B cell (primary cell): ENCODE measurements around the gene CACNA1H. TPM values are rescaled to one million over a fixed set of nuclear protein-coding genes. Genes with fewer than 3 reads are reported as not detected.

Experiments
- ATAC-seq: fragments of 200-7000 bp; cut with Tn5 transposase; one replicate; pipeline ENCODE4 v1.10.0; 2021; ENCODE audit warnings: low read depth, mild to moderate bottlenecking, moderate number of reproducible peaks, moderate library complexity
- CTCF ChIA-PET: fragments of 350-600 bp; sonication (Branson Sonifier 250); formaldehyde crosslinking; loops from one replicate; lab custom pipeline; 2021; ENCODE audit warnings: antibody characterized with exemption, inconsistent platforms; lab: Charles Lee
- POLR2A ChIA-PET: fragments of 350-600 bp; sonication (Branson Sonifier 250); formaldehyde crosslinking; loops from one replicate; lab custom pipeline; 2021; ENCODE audit warnings: antibody characterized with exemption; lab: Charles Lee
- DNase-seq: peaks from one replicate; pipeline ENCODE4 v3.0.0; 2013
- H2AFZ ChIP-seq: 2 replicates; pipeline ENCODE4 v1.6.1; 2012; ENCODE audit warnings: mild to moderate bottlenecking, low read depth, low read length; ENCODE audit not compliant: insufficient read depth, poor library complexity, severe bottlenecking
- H3K27ac ChIP-seq, 2 donors: 1 replicate in 1 of 2; 2 replicates in 1 of 2; pipeline ENCODE4 v1.5.1; 2012 to 2013; ENCODE audit warnings: low read length in 2 of 2, mild to moderate bottlenecking in 2 of 2, moderate library complexity in 1 of 2
- H3K27me3 ChIP-seq, 4 experiments: fragments of 200-600 bp in 1 of 4; sonication (generic) in 1 of 4; replicated peaks in 1 of 4; 1 replicate in 2 of 4; 2 replicates in 2 of 4; pipeline versions ENCODE4 v1.6.1 to v1.7.0; 2013 to 2016; ENCODE audit warnings: low read length in 3 of 4, mild to moderate bottlenecking in 2 of 4, mixed read lengths in 1 of 4, moderate library complexity in 1 of 4; ENCODE audit not compliant: insufficient read depth in 4 of 4, control insufficient read depth in 3 of 4; ENCODE audit errors: control extremely low read depth in 1 of 4
- H3K36me3 ChIP-seq, 2 experiments: replicated peaks in 1 of 2; 1 replicate in 1 of 2; 2 replicates in 1 of 2; pipeline versions ENCODE4 v1.6.1 to v1.7.1; 2013; ENCODE audit warnings: low read length in 1 of 2; ENCODE audit not compliant: insufficient read depth in 2 of 2, control insufficient read depth in 1 of 2; ENCODE audit errors: control extremely low read depth in 1 of 2, extremely low read depth in 1 of 2
- H3K4me1 ChIP-seq, 2 donors: fragments of 200-600 bp in 1 of 2; sonication (generic) in 1 of 2; 1 replicate in 1 of 2; 2 replicates in 1 of 2; pipeline versions ENCODE4 v1.5.1 to v1.6.1; 2013 to 2017; ENCODE audit warnings: low read length in 2 of 2; ENCODE audit not compliant: control insufficient read depth in 2 of 2, insufficient read depth in 2 of 2
- H3K4me2 ChIP-seq: replicated peaks from 2 replicates; pipeline ENCODE3; 2012; ENCODE audit warnings: mild to moderate bottlenecking, low read depth, low read length; ENCODE audit not compliant: poor library complexity, severe bottlenecking
- H3K4me3 ChIP-seq, 5 experiments: fragments of 200-600 bp in 1 of 5; sonication (generic) in 1 of 5; 1 replicate in 3 of 5; 2 replicates in 2 of 5; pipeline versions ENCODE4 v1.5.1 to v1.7.0; 2011 to 2016; ENCODE audit warnings: low read length in 4 of 5, mild to moderate bottlenecking in 4 of 5, low read depth in 2 of 5, control low read depth in 1 of 5, moderate library complexity in 1 of 5; ENCODE audit not compliant: insufficient read depth in 1 of 5; ENCODE audit errors: control extremely low read depth in 1 of 5, extremely low read depth in 1 of 5
- H3K79me2 ChIP-seq: fragments of 200-600 bp; sonication (generic); one replicate; pipeline ENCODE4 v1.6.0; 2016; ENCODE audit warnings: low read length; ENCODE audit not compliant: control insufficient read depth, insufficient read depth
- H3K9ac ChIP-seq: fragments of 200-600 bp; sonication (generic); 2 replicates; pipeline ENCODE4 v1.6.1; 2017; ENCODE audit warnings: mild to moderate bottlenecking, low read length, moderate library complexity
- H3K9me3 ChIP-seq, 3 donors: one replicate each; pipeline versions ENCODE4 v1.6.1 to v1.7.1; 2013; ENCODE audit warnings: low read length in 2 of 3; ENCODE audit not compliant: control insufficient read depth in 2 of 3, insufficient read depth in 1 of 3; ENCODE audit errors: control extremely low read depth in 1 of 3
- H4K20me1 ChIP-seq: 2 replicates; pipeline ENCODE4 v1.6.0; 2012; ENCODE audit warnings: mild to moderate bottlenecking, low read length; ENCODE audit not compliant: insufficient read depth, control insufficient read depth, poor library complexity, severe bottlenecking
- H3K27ac Mint-ChIP-seq: one replicate; pipeline ENCODE4 v1.8.0; 2021; ENCODE audit warnings: mixed read lengths
- H3K27me3 Mint-ChIP-seq: one replicate; pipeline ENCODE4 v1.8.0; 2021; ENCODE audit warnings: mixed read lengths
- H3K4me1 Mint-ChIP-seq: one replicate; pipeline ENCODE4 v1.8.0; 2021; ENCODE audit warnings: mixed read lengths
- H3K4me3 Mint-ChIP-seq: one replicate; pipeline ENCODE4 v1.8.0; 2021; ENCODE audit warnings: mixed read lengths
- H3K9me3 Mint-ChIP-seq: one replicate; pipeline ENCODE4 v1.8.0; 2022; ENCODE audit warnings: mixed read lengths; ENCODE audit not compliant: insufficient read depth
- CTCF ChIP-seq: fragments of 200-600 bp; IDR thresholded peaks from one replicate; pipeline ENCODE4 v1.8.0; 2022; ENCODE audit warnings: antibody characterized with exemption, mild to moderate bottlenecking
- EZH2 ChIP-seq: IDR thresholded peaks from 2 replicates; pipeline ENCODE4 v1.6.1; 2012; ENCODE audit warnings: borderline replicate concordance, low read depth, mild to moderate bottlenecking, moderate library complexity, low read length; ENCODE audit not compliant: insufficient read depth, poor library complexity, severe bottlenecking
- WGBS: methylation state at CpG from one replicate; pipeline ENCODE4 v1.1.5; 2013; ENCODE audit warnings: missing lambda C conversion rate; ENCODE audit not compliant: insufficient coverage; 5-methylcytosine and 5-hydroxymethylcytosine counted together
- intact Hi-C: fragments of 100-400 bp; cut with micrococcal nuclease; formaldehyde crosslinking; loops from one replicate; pipeline ENCODE4 v1.10.0; 2022
- polyA plus RNA-seq: library from polyadenylated mRNA; depleted of rRNA; stranded (reverse); fragments of >200 nt; gene quantifications from 2 replicates; pipeline ENCODE4 v1.2.3, GENCODE V29; 2012
- total RNA-seq, 2 donors: library from RNA; stranded (reverse); fragments of 120-200 nt in 1 of 2; gene quantifications; 1 replicate in 1 of 2; 2 replicates in 1 of 2; pipeline versions ENCODE4 v1.2.3 to v1.2.4, GENCODE V29; 2013 to 2022

Gene CACNA1H
- total and polyA plus RNA-seq, 2 donors (not counting 1 experiment from before 2014, with no cell fraction given), result 0.05 to 0.10 TPM

- CTCF ChIA-PET, result no interaction called here
- H3K27ac ChIP-seq, result no peak overlapping the region
- peaks cover 0 to 43% (median 15%) of the 10 kb centered on the region in 4 experiments for H3K27me3 ChIP-seq
- intact Hi-C loops, result no loop called here
- H3K9me3 ChIP-seq, result peaks cover 0 to 12% (median 0%) of the 10 kb centered on the region in 3 donors
- no peak overlapping the region for H3K9ac ChIP-seq
- no peaks in the 10 kb centered on the region for H3K9me3 Mint-ChIP-seq
- POLR2A ChIA-PET, result no interaction called here
- H4K20me1 ChIP-seq, result no peaks in the 10 kb centered on the region
- no peak overlapping the region for H3K4me2 ChIP-seq
- DNase-seq (no peak), ATAC-seq (no peak)
- WGBS, result 91% methylated on average over 34 of the region's 35 CpGs
- TF ChIP-seq CTCF, result no peak
- TF ChIP-seq EZH2, result no peak
- H3K4me3 ChIP-seq, result no peak overlapping the region
- H2AFZ ChIP-seq, result no peak overlapping the region
- H3K27me3 Mint-ChIP-seq, result peaks cover 7% of the 10 kb centered on the region
- peaks cover 3% of the 10 kb centered on the region for H3K4me1 Mint-ChIP-seq
- peaks cover 14 to 17% of the 10 kb centered on the region in 2 donors for H3K4me1 ChIP-seq
- H3K79me2 ChIP-seq, result no peaks in the 10 kb centered on the region
- no peaks in the 10 kb centered on the region for H3K36me3 ChIP-seq
- no peak overlapping the region for H3K27ac Mint-ChIP-seq
- no peak overlapping the region for H3K4me3 Mint-ChIP-seq
These were observed 3.4 kb downstream of the CACNA1H start for GRCh38 chr16:1156055-1156982.
